ENCODE results near the gene MAPK7.

MAPK7 gene

GRCh38 chr17:19381361-19381740 is 3.1 kb downstream of the MAPK7 start:
- DNase-seq = no peak
- no peak overlapping the region for H3K4me3 ChIP-seq (ENCODE audit: low read depth, low read length)
- no peak for TF ChIP-seq CTCF (IDR thresholded peaks at IDR 0.05; ENCODE audit: low read depth, low read length)
- no peak overlapping the region for H3K27ac ChIP-seq
- H3K36me3 ChIP-seq = peaks cover 78% of the 10 kb centered on the region
- H3K27me3 ChIP-seq (ENCODE audit: insufficient read depth, low read depth, severe bottlenecking) = no peaks in the 10 kb centered on the region
- no peaks in the 10 kb centered on the region for H3K9me3 ChIP-seq (ENCODE audit: severe bottlenecking)

GRCh38 chr17:19381741-19382444 is 3.6 kb downstream of the MAPK7 start:
- Histone ChIP-seq H3K4me3 (ENCODE audit: low read depth, low read length) (no peak overlapping the region), H3K27ac (no peak overlapping the region; the same call in 1 of the 2 replicates), H3K27me3 (ENCODE audit: insufficient read depth, low read depth, severe bottlenecking) (no peaks in the 10 kb centered on the region), H3K36me3 (peaks cover 78% of the 10 kb centered on the region), H3K9me3 (ENCODE audit: severe bottlenecking) (no peaks in the 10 kb centered on the region)
- no peak for DNase-seq
- TF ChIP-seq CTCF (IDR thresholded peaks at IDR 0.05; ENCODE audit: low read depth, low read length) = no peak

DNA sequence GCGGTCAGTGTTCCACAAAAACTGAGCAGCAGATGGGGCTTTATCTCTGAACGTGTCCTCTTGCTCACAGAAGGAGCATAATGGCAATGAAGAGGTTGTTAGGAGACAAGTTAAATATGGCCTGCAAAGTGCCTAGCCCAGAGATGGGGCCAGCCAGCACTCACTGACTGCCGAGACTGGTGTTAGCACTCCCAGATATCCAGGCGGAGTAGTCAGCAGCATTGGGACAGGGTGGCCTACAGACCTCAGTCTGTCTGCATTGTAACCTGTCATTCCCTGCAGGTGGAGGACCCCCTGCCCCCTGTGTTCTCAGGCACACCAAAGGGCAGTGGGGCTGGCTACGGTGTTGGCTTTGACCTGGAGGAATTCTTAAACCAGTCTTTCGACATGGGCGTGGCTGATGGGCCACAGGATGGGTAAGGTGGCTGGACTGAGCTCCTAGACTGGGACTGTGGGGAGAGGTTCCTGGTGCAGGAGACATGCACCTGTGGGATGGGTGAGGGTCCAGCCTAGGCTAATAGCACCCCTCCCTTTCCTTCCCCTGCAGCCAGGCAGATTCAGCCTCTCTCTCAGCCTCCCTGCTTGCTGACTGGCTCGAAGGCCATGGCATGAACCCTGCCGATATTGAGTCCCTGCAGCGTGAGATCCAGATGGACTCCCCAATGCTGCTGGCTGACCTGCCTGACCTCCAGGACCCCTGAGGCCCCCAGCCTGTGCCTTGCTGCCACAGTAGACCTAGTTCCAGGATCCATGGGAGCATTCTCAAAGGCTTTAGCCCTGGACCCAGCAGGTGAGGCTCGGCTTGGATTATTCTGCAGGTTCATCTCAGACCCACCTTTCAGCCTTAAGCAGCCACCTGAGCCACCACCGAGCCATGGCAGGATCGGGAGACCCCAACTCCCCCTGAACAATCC is 4.5 kb downstream of the MAPK7 start:
- DNase-seq = no peak
- Histone ChIP-seq H3K4me3 (ENCODE audit: low read depth, low read length) (no peak overlapping the region), H3K36me3 (peaks cover 78% of the 10 kb centered on the region), H3K27me3 (ENCODE audit: insufficient read depth, low read depth, severe bottlenecking) (no peaks in the 10 kb centered on the region), H3K9me3 (ENCODE audit: severe bottlenecking) (no peaks in the 10 kb centered on the region), H3K27ac (peak overlapping the region; percentile 28; the same call in 1 of the 2 replicates)
- TF ChIP-seq CTCF (IDR thresholded peaks at IDR 0.05; ENCODE audit: low read depth, low read length) = no peak

GRCh38 chr17:19383681-19384470 is 5.6 kb downstream of the MAPK7 start:
- Histone ChIP-seq H3K27me3 (ENCODE audit: insufficient read depth, low read depth, severe bottlenecking) (no peaks in the 10 kb centered on the region), H3K9me3 (ENCODE audit: severe bottlenecking) (no peaks in the 10 kb centered on the region), H3K4me3 (ENCODE audit: low read depth, low read length) (no peak overlapping the region), H3K27ac (peak overlapping the region; percentile 99), H3K36me3 (peaks cover 74% of the 10 kb centered on the region)
- no peak for TF ChIP-seq CTCF (IDR thresholded peaks at IDR 0.05; ENCODE audit: low read depth, low read length)
- DNase-seq = no peak

- Histone ChIP-seq H3K9me3 (ENCODE audit: severe bottlenecking) (no peaks in the 10 kb centered on the region), H3K27ac (peak overlapping the region; percentile 99), H3K36me3 (peaks cover 65% of the 10 kb centered on the region), H3K4me3 (ENCODE audit: low read depth, low read length) (no peak overlapping the region), H3K27me3 (ENCODE audit: insufficient read depth, low read depth, severe bottlenecking) (no peaks in the 10 kb centered on the region)
- TF ChIP-seq CTCF (IDR thresholded peaks at IDR 0.05; ENCODE audit: low read depth, low read length) = no peak
- no peak for DNase-seq
These were observed 6.6 kb downstream of the MAPK7 start for GRCh38 chr17:19384723-19385391.
